Measurements from ENCODE around the gene NT5DC1.

GRCh38 chr6:116157391-116157790, 56.7 kb downstream of the NT5DC1 start:
- TF ChIP-seq GATA2 (IDR thresholded peaks at IDR 0.05; ENCODE audit: low read depth, low read length) (no peak), GATA3 (IDR thresholded peaks at IDR 0.05; ENCODE audit: low read depth, low read length) (no peak)

All from SH-SY5Y (cell line).